Breast epithelium (tissue), 4 donors: ENCODE measurements around the gene TMEM151B. TPM values are rescaled to one million over a fixed set of nuclear protein-coding genes. Genes with fewer than 3 reads are reported as not detected.

ENCODE experiments used
- DNase-seq, 2 donors: peaks; one replicate each; pipeline ENCODE4 v3.0.0-alpha.2; 2019; ENCODE audit warnings: low spot score in 2 of 2
- H3K27ac ChIP-seq, 2 donors: fragments of 200-600 bp; sonication (generic) in 1 of 2; one replicate each; pipeline ENCODE4 v1.5.1; 2016 to 2019; ENCODE audit warnings: mild to moderate bottlenecking in 1 of 2
- H3K27me3 ChIP-seq, 2 donors: fragments of 200-600 bp; sonication (generic) in 1 of 2; one replicate each; pipeline versions ENCODE4 v1.5.1 to v1.6.0; 2017 to 2019; ENCODE audit warnings: control low read depth in 1 of 2, mild to moderate bottlenecking in 1 of 2
- H3K36me3 ChIP-seq: fragments of 200-600 bp; one replicate; pipeline ENCODE4 v1.5.1; 2019
- H3K4me1 ChIP-seq, 2 donors: fragments of 200-600 bp; sonication (generic); one replicate each; pipeline ENCODE4 v1.5.1; 2016 to 2019; ENCODE audit warnings: control low read depth in 1 of 2
- H3K4me3 ChIP-seq, 3 donors: fragments of 200-600 bp; sonication (generic); 1 replicate in 2 of 3; 2 replicates in 1 of 3; pipeline ENCODE4 v1.5.1; 2016 to 2019; ENCODE audit warnings: mild to moderate bottlenecking in 3 of 3, moderate library complexity in 2 of 3
- H3K9me3 ChIP-seq, 2 donors: fragments of 200-600 bp; sonication (generic) in 1 of 2; one replicate each; pipeline ENCODE4 v1.5.1; 2016 to 2019; ENCODE audit warnings: control low read depth in 1 of 2
- CTCF ChIP-seq, 3 donors: fragments of 450-650 bp; IDR thresholded peaks; one replicate each; pipeline ENCODE4 v1.5.1; 2016 to 2017; ENCODE audit warnings: antibody characterized with exemption in 3 of 3, mild to moderate bottlenecking in 3 of 3, moderate library complexity in 3 of 3
- POLR2A ChIP-seq: fragments of 450-650 bp; IDR thresholded peaks from one replicate; pipeline ENCODE4 v1.6.1; 2016; ENCODE audit warnings: antibody characterized with exemption, mild to moderate bottlenecking, moderate library complexity
- POLR2AphosphoS5 ChIP-seq, 3 donors: sonication (generic); formaldehyde crosslinking; IDR thresholded peaks; one replicate each; pipeline ENCODE4 v1.6.1; 2017; ENCODE audit warnings: antibody characterized with exemption in 3 of 3
- intact Hi-C: fragments of 100-400 bp; cut with DNase I; formaldehyde crosslinking; loops from one replicate; pipeline ENCODE4 v1.15.1; 2023; ENCODE audit warnings: low total_unique reads
- total RNA-seq, 3 donors: library from RNA; depleted of rRNA; stranded (reverse); fragments of >200 nt; gene quantifications; one replicate each; pipeline ENCODE4 v1.1.0, GENCODE V29; 2016

TMEM151B gene
- total RNA-seq, 3 donors from 2014 or later, result 0.15 TPM; not detected in 2

- Histone ChIP-seq H3K36me3 (no peaks in the 10 kb centered on the region), H3K9me3 (no peaks in the 10 kb centered on the region), H3K4me1 (peaks cover 11 to 26% of the 10 kb centered on the region in 2 donors), H3K27me3 (no peaks in the 10 kb centered on the region), H3K4me3 (no peak overlapping the region), H3K27ac (peak overlapping the region; percentile 93 to 99)
- DNase-seq, result no peak
- intact Hi-C loops, result loop anchor here (5.0 kb wide), 1 partner anchor 64 kb away; no protein-coding TSS in a partner anchor
- no peak for TF ChIP-seq POLR2A
- TF ChIP-seq CTCF (IDR thresholded peaks at IDR 0.05), result no peak
- no peak for TF ChIP-seq POLR2AphosphoS5 (IDR thresholded peaks at IDR 0.05)
Measured at GRCh38 chr6:44235891-44236516, 34.2 kb upstream of the TMEM151B start.

- H3K27me3 ChIP-seq, result no peaks in the 10 kb centered on the region
- intact Hi-C loops, result loop anchor here (5.0 kb wide), 1 partner anchor 65 kb away; no protein-coding TSS in a partner anchor
- no peaks in the 10 kb centered on the region for H3K36me3 ChIP-seq
- peak; percentile 91 to 98 for DNase-seq
- H3K9me3 ChIP-seq, result no peaks in the 10 kb centered on the region
- peaks cover 11 to 26% of the 10 kb centered on the region in 2 donors for H3K4me1 ChIP-seq
- H3K27ac ChIP-seq, result peak overlapping the region; percentile 99
- H3K4me3 ChIP-seq, result peak overlapping the region; percentile 53 to 78 (median 64)
- TF ChIP-seq POLR2AphosphoS5 (IDR thresholded peaks at IDR 0.05) (peak; percentile 10 to 84 (median 57)), CTCF (IDR thresholded peaks at IDR 0.05) (peak in 1 of 3 donors; percentile 27), POLR2A (no peak)
Measured at GRCh38 chr6:44237021-44237812, 33.0 kb upstream of the TMEM151B start.

- peak overlapping the region; percentile 53 to 78 (median 64) for H3K4me3 ChIP-seq
- no peaks in the 10 kb centered on the region for H3K9me3 ChIP-seq
- peaks cover 10 to 26% of the 10 kb centered on the region in 2 donors for H3K4me1 ChIP-seq
- no peaks in the 10 kb centered on the region for H3K27me3 ChIP-seq
- peak overlapping the region; percentile 99 for H3K27ac ChIP-seq
- TF ChIP-seq POLR2A (peak; percentile 10), POLR2AphosphoS5 (IDR thresholded peaks at IDR 0.05) (peak; percentile 55 to 79 (median 60)), CTCF (IDR thresholded peaks at IDR 0.05) (peak; percentile 98 to 100 (median 99))
- DNase-seq, result peak; percentile 75 to 85
- H3K36me3 ChIP-seq, result no peaks in the 10 kb centered on the region
- intact Hi-C loops, result loop anchor here (5.0 kb wide), 1 partner anchor 66 kb away; no protein-coding TSS in a partner anchor
Measured at GRCh38 chr6:44237813-44238433, 32.3 kb upstream of the TMEM151B start.

GRCh38 chr6:44238687-44239350 lies 31.4 kb upstream of the TMEM151B start:
- no peaks in the 10 kb centered on the region for H3K36me3 ChIP-seq
- no peak overlapping the region for H3K4me3 ChIP-seq
- peak overlapping the region; percentile 99 for H3K27ac ChIP-seq
- H3K27me3 ChIP-seq, result no peaks in the 10 kb centered on the region
- intact Hi-C loops, result loop anchor here (5.0 kb wide), 1 partner anchor 67 kb away; no protein-coding TSS in a partner anchor
- no peak for DNase-seq
- TF ChIP-seq POLR2A, result no peak
- TF ChIP-seq CTCF (IDR thresholded peaks at IDR 0.05), result no peak
- no peak for TF ChIP-seq POLR2AphosphoS5 (IDR thresholded peaks at IDR 0.05)
- H3K4me1 ChIP-seq, result peaks cover 3 to 22% of the 10 kb centered on the region in 2 donors
- no peaks in the 10 kb centered on the region for H3K9me3 ChIP-seq
